GM19372 (cell line): ENCODE measurements around the gene SEMA4C.
"Not testable (repeated sequence)": the region's sequence is repeated elsewhere in the genome, so short reads cannot be mapped to it uniquely, and the experiment has no call there.

ENCODE experiments used
- ATAC-seq: cut with Tn5 transposase; IDR thresholded peaks from one replicate; pipeline ENCODE4 v1.9.1; 2021; ENCODE audit warnings: mild to moderate bottlenecking, low read depth, moderate library complexity; ENCODE audit not compliant: unreplicated experiment

The SEMA4C gene

DNA sequence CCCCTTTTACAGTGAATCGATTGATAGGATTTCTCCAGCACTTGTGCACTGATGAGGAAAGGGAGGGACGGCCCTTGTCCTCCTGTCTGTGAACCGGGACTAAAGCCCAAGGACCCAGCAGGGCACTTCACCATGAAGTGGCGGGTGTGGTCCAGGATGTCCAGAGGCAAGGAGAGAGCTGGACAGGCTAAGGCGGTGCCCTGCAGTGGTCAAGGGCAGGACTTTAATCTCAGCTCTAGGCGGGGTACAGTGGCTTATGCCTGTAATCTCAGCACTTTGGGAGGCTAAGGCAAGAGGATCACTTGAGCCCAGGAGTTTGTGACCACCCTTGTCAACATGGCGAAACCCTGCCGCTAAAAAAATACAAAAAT, 28.2 kb upstream of the SEMA4C start:
- no peak for ATAC-seq

DNA sequence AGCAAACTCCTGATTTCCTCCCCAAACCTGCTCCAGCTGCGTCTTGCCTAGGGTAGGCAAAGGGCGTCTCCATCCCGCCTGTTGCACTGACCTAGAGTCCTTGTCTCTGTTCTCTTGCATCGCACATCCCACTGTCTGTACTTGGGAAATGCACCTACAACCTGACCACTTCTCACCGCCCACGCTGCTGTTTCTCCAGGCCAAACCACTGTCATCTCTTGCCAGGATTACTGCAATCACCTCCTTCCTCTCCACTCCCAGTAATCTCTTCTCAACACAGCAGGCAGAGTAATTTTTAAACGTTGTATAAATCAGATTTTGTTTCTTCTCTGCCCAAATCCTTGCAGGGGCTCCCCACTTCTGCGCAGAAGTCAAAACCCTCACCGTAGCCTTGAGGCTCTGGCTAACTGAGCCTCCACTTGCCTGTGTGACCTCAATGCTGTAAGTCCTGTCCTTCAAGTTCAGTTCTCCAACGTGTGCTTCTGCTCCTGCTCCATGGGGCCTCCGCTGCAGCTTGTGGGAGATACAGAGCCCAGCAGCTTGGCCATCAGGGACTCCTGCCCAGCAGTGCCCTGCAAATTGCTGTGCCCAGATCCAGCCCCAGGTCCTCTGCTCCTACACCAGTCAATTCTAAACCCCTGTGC, 27.7 kb upstream of the SEMA4C start:
- no peak for ATAC-seq

DNA sequence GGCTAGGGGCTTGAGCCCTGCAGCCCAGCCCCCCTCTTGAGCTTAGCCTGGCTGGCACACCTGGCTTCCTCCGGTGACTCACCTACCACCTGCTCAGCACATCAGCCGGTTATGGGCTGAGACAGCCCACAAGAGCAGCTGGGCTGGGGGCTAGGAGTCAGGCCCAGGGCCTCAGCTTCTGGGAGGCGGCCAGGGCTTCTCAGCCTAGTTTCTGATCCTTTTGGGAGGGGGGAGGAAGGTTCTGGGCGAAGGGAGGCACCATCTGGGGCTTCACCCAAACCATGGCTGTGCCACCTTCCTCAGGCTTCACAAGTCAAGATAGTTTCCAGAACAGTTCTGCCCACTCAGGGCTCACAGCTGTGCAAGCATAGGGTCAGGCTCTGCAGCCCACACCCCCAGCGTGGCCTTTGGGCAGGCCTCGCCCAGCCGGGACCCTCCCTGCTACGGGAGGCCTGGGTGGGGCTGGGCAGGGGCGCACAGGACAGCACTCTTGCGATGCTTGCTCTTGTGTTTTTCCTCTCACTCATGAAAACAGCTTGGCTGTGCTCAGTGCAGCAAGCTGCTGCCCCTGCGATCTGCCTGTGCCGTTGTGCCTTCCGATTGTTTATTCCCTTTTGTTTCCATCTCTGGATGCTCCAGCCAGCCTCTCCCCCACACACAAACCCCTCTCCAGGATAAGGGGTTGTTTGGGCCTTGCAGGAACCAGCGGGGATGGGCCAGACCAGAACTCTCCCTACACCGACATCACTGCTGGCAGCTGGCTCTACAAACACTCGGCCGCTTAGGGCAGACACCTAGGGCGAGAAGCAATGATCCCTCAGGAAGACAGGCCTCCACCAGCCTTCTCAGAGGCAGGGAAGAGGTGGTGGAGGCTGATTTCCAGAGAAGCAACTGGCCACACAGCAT, 26.1 kb upstream of the SEMA4C start:
- ATAC-seq: no peak

DNA sequence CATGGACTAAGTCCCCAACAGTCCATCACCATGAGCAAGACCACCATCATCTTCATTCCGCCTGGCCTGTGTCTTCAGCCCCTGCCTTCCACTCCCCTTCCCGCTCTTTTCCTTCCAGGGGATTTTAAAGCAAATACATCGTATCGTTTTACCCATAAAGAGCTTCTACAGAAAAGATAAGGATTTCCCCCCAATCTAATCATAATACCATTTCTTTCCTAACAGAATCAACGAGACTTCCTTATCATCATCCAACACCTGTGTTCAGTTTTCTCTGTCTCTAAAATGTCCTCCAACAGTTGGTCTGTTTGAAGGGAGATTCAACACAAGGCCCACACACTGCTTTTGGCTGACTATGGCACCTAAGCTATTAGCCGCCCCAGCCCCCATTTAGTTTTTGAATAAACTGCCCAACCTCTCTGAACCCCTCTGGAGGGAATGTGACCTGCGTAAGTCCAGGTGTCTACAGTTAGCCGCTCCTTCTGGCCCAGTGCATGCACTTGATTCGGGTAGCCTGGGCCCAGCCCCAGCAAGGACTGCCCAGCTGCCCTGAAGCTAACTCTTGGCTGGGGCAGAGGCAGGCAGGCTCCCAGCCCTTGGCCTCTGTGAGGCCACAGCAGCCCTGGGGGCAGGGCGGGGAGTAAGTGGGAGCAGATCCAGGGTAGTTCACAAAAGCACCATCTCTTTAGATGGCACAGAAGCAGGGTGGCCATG, 25.3 kb upstream of the SEMA4C start:
- ATAC-seq: no peak

DNA sequence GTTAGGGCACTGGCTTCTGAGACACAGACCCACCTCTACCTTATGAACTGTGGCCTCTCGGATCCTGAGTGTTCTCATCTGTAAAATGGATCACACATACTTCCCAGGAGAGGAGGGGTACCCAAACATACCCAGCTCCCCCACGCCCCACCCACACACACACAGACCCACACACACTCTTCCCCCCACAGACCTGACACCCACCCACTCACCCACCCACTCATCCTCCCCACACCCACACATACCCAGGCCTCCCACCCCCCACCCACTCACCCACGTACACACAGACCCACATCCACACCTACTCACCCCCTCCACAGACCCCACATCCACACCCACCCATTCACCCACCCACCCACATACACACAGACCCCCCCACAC, 24.3 kb upstream of the SEMA4C start:
- no peak for ATAC-seq

DNA sequence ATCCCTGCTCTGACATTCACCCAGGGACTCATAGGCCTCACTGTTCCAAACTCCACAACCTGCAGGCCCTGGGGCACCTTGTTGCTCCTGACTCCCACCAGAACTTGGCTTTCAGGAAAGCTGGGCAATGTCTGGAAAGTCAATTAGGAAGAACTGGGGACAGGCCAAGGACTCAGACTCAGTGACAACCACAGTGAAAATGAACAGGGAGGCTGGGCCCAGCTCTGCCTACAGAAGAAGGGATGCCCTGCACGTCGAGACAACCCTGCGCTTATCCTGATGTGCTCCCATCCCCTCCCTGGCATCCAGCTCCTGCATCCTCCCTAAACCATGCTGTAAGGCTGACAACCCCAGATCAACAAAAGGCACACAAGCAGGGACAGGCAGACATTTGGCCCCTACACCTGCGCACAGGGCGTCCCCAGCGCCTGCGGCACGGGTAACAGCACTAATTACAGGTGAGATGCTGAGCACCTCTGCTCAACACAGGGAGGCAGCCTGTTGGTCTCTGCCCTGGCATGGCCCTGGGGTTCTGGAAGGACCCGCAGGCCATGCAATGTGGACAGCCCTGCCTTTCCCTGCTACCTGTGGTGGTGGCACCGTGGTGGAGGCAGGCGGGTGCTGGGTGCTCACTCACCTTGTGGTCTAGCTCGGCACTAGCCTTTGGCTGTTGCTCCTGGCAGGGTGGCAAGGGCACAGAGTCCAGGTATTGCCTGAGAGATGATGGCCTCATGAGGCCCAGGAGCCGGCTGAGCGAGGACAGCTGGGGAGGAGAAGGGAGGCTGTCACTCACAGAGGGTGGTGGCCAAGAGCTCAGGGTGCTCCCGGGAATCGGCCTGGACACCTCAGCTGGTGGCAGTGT, 23.6 kb upstream of the SEMA4C start:
- no peak for ATAC-seq

DNA sequence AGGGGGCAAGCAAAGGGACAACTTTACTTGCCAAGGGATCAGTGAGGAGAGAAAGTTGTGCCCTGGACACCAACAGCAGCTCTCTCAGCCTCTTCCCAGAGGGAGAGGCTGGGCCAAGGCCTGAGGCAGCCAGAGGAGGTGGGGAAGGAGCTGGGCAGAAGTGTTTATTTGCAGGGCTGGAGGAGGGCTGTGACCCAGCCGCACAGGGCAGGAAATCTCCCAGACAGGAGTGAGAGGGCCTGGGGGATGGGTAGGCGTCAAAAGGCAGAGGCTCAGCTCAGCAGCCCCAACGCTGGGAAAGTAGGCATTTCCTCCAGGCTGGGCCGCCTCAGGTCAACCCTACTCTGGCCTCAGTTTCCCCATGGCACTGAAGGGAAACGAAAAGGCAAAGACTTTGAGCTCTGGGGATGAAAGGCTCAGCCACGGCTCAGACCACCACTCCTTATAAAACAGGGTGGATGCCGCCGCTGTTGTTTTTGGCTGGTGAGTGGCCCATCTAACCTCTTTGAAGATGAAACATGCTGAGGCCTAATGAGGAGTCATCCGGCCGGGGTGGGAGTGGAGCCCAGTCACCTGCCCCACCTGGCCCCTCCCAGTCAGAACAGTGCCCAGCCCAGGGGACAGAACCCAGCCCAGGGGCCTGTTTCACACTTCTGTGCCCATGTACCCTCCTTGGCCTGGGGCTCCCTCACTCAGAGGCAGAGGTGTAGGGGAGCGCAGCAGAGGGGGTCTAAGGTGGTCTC, 21.9 kb upstream of the SEMA4C start:
- no peak for ATAC-seq

DNA sequence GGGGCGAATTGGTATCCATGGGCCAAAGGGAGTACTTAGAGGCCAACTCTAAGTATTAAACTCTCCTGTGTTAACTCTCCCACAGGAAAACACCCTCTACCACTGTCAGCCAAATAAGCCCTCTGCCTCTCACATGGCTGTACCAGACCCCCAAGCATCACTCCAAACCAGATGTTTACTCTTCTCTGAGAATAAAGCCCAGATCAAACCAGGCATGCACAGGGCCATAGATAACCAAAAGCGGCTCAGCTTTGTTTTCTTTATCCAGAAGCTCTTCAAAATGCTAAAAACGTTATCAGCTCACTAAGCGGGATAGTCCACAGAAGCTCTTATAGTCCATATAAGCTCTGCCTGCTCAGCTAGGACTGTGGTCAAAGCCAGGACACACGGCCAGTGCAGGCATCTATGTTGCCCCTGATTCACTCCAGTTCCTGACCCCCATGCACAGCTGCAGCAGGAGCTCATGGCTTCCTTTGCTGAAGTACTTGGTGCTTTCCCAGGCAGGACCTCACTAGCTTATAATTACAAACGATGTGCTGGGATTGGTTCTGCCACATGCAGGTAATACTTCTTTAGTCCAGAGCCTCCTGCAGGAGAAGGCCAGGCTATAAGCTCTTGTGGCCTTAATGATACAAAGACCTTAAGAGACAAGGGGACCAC, 21.0 kb upstream of the SEMA4C start:
- ATAC-seq: no peak

DNA sequence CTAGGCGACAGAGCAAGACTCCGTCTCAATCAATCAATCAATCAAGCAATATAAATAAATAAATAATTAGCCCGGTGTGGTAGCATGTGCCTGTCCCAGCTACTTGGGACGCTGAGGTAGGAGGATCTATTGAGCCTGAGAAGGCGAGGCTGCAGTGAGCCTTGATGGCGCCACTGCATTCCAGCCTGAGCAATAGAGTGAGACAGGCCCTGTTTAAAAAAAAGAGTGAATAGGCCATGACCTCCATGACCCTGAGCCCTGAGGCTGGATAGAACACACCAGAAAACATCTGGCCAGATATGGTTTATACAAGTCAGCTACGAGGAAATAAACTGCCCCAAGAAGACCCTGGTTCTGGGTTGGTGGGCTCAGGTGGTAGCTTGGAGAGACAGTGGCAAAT, 20.4 kb upstream of the SEMA4C start:
- ATAC-seq: no peak

DNA sequence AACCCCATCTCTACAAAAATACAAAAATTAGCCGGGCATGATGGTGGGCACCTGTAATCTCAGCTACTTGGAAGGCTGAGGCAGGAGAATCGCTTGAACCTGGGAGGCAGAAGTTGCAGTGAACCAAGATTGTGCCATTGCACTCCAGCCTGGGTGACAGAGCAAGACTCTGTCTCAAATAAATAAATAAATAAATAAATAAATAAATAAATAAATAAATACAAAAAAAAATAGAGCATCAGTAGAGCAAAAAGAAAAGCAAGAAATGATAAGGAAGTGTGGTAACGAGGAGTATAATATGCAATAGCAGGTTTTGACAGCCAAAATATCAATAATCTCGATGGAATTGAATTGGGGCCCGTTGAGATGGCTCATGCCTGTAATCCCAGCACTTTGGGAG, 19.6 kb upstream of the SEMA4C start:
- ATAC-seq: not testable (repeated sequence)

DNA sequence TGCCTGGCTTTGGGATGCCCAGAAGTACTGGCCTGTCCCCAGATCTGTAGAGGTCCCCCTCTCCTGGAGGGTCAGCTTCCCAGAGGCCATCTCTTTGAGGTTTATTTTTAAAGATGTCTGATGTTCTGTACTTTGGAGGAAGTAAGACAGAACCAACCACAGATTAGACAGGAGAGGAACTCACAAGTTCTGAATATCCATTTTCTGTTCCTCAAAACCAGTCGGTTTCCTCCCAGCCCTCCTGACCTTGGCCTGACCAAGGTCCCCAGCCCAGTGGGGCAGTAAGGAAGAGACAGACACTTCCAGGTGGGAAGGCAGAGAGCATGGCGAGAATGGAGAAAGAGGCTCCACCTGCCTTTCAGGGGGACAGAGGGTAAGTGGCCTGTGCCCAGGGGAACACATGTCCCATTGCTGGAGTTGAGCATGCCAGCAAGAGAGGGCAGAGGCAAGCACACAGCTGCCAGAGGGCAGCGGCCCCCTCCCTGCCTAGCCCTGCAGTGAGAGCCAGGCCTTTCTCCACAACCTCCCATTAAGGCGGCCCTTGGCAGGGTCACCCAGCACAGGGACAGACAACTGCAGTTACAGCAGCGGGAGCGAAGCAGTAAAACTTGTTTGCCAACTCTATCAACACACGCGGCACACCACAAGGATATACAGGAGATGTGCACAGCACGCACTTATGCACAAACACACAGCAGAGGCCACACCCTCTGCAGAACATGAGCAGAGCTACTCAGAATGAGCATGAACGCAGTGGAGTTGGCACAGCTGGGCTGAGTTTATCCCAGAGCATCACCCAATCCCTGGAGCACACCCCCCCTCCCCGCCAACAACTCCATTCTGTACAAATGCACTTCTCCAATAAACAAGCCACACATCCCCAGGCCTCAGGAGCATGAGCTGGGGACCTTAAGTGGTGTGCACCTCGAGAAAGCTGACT, 18.5 kb upstream of the SEMA4C start:
- ATAC-seq: no peak

DNA sequence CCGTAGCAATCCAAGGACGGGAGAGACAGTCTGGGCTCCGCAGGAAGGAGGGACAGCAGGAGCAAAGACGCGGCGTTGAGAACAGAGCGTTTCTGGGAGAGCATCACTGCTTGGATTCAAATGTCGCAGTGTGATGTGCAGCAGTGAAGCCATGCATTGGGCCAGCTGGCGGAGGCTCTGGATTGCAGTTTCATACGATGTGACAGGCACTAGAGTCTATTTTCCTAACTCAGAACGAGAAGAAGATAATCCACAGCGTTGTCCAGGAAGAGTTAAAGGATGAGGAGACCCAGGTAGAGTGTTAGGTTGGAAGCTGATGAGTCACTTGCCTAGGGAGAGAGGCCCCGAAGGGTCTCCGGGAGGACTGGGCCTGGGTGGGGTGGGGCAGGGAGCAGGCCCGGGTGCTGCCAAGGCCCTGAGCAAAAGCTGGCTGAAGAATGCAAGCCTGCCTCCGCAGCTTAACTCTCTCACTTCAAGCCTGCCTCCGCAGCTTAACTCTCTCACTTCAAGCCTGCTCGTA, 17.7 kb upstream of the SEMA4C start:
- ATAC-seq: no peak

DNA sequence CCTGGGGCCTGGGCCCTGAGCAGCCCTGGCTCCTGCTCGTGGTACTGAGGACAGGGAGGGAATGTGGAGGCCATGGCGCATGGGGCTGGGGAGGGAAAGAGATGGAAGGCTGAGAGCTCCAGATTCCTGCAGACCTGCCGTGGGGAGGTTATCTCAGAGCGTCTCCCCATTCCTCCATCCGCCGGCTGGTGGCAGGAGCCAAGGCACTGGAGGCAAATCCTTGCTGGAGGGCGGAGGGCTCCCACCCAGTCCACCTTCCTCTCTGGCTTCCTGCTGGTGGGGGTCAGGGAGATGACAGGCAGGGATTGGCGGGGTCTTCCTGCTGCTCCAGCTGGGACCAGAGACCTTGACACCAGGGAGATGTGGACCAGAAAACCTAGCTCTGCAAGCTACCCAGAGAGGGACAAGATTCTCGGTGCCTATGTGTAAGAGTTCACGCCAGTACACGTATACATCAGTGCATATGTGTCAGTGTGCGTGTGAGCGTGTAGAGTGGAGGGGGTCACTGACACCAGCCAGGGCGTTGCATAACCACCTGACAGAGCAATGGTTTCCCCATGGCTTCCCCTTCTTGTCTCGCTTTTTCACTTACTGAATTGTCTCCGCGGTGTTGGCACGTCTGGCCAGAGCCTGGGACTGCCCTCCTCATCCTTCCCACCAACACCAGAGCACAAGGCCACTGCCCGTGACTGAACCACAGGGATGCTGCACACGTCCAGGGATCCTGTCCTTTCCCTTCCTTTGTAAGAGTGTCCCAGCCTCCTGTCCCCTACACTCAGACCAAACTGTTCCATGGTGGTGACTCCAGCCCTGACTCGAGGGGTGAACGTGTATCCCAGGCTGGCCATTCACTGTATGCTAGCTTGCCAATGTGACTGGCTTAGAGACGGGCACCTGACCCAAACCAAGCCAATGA, 15.8 kb upstream of the SEMA4C start:
- no peak for ATAC-seq

DNA sequence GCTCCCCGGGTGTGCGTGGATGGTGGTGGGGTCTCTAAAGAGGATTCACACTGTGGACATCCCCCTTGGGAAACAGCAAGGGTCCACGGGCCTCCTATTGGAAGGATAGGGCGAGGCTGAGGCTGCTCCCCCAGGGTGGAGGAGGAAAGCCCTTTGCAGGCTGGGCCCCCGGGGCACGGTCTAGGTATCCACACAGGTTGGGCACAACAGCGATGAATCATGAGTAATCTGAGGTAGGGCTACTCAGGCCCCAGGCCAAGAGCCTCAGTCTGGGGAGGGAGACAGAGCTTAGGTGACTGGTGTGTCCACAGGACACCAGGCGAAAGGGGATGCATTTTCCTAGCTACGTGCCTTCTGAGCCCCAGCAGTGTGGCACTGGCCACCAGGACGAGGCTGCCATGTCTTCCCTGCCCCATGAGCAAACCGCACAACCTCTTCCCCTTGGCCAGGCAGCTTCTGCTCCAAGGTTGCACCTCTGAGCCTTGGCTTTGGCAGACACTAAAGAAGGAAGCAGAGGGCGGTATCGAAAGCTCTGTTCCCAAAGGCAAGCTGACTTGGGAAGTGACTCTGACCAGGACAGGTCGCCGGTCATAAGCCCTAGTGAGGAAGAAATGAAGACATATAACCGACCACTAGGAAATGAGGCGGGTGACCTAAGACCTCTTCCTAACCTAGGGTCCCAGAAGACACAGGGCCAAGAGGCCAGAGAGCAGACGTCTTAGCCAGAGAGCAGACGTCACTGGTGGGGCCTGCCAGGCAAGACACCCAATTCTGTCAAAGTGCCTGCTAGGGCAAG, 14.6 kb upstream of the SEMA4C start:
- ATAC-seq: no peak

DNA sequence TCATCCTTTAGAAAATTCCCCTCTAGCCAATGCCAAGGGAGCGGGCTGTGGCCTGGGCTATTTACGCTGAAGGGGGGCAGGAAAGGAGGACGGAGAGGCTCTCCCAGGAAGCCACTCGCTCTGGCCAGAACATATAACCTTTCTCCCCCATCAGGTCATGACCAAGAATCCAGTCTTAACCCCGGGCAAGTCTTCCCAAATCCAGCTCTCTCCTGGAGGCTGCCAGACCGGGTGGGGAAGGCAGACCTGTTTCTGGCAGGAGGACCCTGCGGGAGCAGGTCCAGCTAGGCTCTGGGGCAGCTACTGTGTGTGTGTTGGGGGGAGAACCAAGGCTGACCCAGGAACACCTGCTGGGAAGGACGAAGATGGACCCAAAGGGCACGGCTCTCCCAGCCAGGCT, 13.4 kb upstream of the SEMA4C start:
- no peak for ATAC-seq

DNA sequence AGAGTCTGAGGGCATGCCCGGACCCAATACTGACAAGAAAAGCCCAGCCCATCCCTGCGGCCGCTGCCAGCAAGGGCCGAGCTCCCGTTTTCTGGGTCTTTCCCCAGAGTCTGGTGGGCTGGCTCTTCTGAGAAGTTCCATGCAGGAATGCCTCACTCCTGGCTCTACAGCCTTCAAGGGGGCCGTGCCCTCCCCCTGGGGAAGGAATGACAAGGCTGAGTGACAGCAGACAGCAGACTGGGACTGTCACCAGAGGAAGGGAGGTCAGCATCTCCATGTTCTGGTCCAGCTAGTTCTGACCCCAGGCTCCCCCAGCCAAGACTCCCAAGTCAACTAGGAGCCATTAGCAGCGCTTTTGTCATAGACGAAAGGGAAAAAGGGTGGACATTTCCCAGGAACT, 13.0 kb upstream of the SEMA4C start:
- ATAC-seq: no peak
